HepG2 (cell line): ENCODE data around the gene RPS6KA5.

Experiments
- BHLHE40 ChIP-seq: IDR thresholded peaks from 2 replicates; pipeline ENCODE4 v1.6.1; 2011; ENCODE audit warnings: low read length, improper control_type of control experiment
- CTCF ChIP-seq: sonication (generic); formaldehyde crosslinking; IDR thresholded peaks from 2 replicates; pipeline ENCODE4 v1.5.0; 2020; ENCODE audit warnings: mild to moderate bottlenecking, missing genetic modification reagents, moderate library complexity
- E2F2 ChIP-seq: sonication (generic); formaldehyde crosslinking; IDR thresholded peaks from 2 replicates; pipeline ENCODE4 v1.4.0; 2020; ENCODE audit warnings: missing genetic modification reagents, borderline replicate concordance
- EZH2 ChIP-seq: conservative IDR thresholded peaks from 2 replicates; pipeline ENCODE4 v1.6.1; 2012; ENCODE audit warnings: mild to moderate bottlenecking, low read depth, low read length, moderate library complexity
- KAT2B ChIP-seq: fragments of 150-350 bp; IDR thresholded peaks from 2 replicates; pipeline ENCODE4 v1.6.1; 2014; ENCODE audit warnings: low read depth, low read length, borderline replicate concordance
- POLR2A ChIP-seq, 2 experiments: IDR thresholded peaks; 2 replicates each; pipeline ENCODE4 v1.6.1; 2011; ENCODE audit warnings: low read depth in 2 of 2, low read length in 2 of 2, mild to moderate bottlenecking in 1 of 2, moderate library complexity in 1 of 2; ENCODE audit not compliant: insufficient read depth in 1 of 2
- POLR2AphosphoS5 ChIP-seq: IDR thresholded peaks from 2 replicates; pipeline ENCODE4 v1.6.1; 2012; ENCODE audit warnings: low read depth, low read length
- POLR2G ChIP-seq: fragments of 200-400 bp; formaldehyde crosslinking; IDR thresholded peaks from 2 replicates; pipeline ENCODE4 v1.6.1; 2018; ENCODE audit warnings: mild to moderate bottlenecking, low read depth, low read length, moderate library complexity
- PTBP1 ChIP-seq: fragments of 200-400 bp; formaldehyde crosslinking; IDR thresholded peaks from 2 replicates; pipeline ENCODE4 v1.6.1; 2018; ENCODE audit warnings: low read length, low read depth; ENCODE audit not compliant: poor library complexity, severe bottlenecking
- RNF219 ChIP-seq: sonication (generic); formaldehyde crosslinking; IDR thresholded peaks from 2 replicates; pipeline ENCODE4 v1.5.0; 2020; ENCODE audit warnings: mild to moderate bottlenecking, missing genetic modification reagents
- ZBTB7A ChIP-seq: sonication (generic); formaldehyde crosslinking; IDR thresholded peaks from 2 replicates; pipeline ENCODE4 v1.8.0; 2022; ENCODE audit warnings: mild to moderate bottlenecking, missing genetic modification reagents
- ZNF549 ChIP-seq: sonication (generic); formaldehyde crosslinking; IDR thresholded peaks from 2 replicates; pipeline ENCODE4 v1.5.0; 2020; ENCODE audit warnings: missing genetic modification reagents
- ZNF570 ChIP-seq: sonication (generic); formaldehyde crosslinking; IDR thresholded peaks from 2 replicates; pipeline ENCODE4 v1.4.0; 2020; ENCODE audit warnings: mild to moderate bottlenecking, missing genetic modification reagents, borderline replicate concordance
- ZNF687 ChIP-seq: sonication (generic); formaldehyde crosslinking; IDR thresholded peaks from 2 replicates; pipeline ENCODE4 v1.5.1; 2020; ENCODE audit warnings: mild to moderate bottlenecking, missing genetic modification reagents, moderate library complexity

GRCh38 chr14:90941706-90942105 lies 118.7 kb downstream of the RPS6KA5 start:
- no peak for TF ChIP-seq KAT2B
- no peak for TF ChIP-seq ZNF570 (CRISPR knock-in tag)
- TF ChIP-seq PTBP1 = no peak
- TF ChIP-seq POLR2A (IDR thresholded peaks at IDR 0.05; ENCODE audit: insufficient read depth in 1 of 2, low read depth in 2 of 2, low read length in 2 of 2) = no peak
- no peak for TF ChIP-seq ZBTB7A (CRISPR knock-in tag)
- no peak for TF ChIP-seq EZH2
- TF ChIP-seq BHLHE40 = no peak
- no peak for TF ChIP-seq POLR2G
- no peak for TF ChIP-seq E2F2
- no peak for TF ChIP-seq POLR2AphosphoS5
- TF ChIP-seq ZNF687 = no peak
- TF ChIP-seq CTCF (CRISPR knock-in tag) = no peak
- TF ChIP-seq RNF219 (CRISPR knock-in tag) = no peak
- no peak for TF ChIP-seq ZNF549 (CRISPR knock-in tag)
